GM12875 (cell line): ENCODE results near the gene SLC16A10.

Experiments
- H3K4me3 ChIP-seq: one replicate; pipeline ENCODE4 v1.5.1; 2011; ENCODE audit warnings: low read depth, low read length, control low read depth
- TF ChIP-seq, protein P1 (sequence below): IDR thresholded peaks from 2 replicates; pipeline ENCODE4 v1.5.1; 2011; ENCODE audit warnings: low read depth, mild to moderate bottlenecking, control low read depth, inconsistent platforms, low read length, moderate library complexity, borderline replicate concordance; ENCODE audit not compliant: insufficient read depth

SLC16A10 gene, protein sequence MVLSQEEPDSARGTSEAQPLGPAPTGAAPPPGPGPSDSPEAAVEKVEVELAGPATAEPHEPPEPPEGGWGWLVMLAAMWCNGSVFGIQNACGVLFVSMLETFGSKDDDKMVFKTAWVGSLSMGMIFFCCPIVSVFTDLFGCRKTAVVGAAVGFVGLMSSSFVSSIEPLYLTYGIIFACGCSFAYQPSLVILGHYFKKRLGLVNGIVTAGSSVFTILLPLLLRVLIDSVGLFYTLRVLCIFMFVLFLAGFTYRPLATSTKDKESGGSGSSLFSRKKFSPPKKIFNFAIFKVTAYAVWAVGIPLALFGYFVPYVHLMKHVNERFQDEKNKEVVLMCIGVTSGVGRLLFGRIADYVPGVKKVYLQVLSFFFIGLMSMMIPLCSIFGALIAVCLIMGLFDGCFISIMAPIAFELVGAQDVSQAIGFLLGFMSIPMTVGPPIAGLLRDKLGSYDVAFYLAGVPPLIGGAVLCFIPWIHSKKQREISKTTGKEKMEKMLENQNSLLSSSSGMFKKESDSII

DNA sequence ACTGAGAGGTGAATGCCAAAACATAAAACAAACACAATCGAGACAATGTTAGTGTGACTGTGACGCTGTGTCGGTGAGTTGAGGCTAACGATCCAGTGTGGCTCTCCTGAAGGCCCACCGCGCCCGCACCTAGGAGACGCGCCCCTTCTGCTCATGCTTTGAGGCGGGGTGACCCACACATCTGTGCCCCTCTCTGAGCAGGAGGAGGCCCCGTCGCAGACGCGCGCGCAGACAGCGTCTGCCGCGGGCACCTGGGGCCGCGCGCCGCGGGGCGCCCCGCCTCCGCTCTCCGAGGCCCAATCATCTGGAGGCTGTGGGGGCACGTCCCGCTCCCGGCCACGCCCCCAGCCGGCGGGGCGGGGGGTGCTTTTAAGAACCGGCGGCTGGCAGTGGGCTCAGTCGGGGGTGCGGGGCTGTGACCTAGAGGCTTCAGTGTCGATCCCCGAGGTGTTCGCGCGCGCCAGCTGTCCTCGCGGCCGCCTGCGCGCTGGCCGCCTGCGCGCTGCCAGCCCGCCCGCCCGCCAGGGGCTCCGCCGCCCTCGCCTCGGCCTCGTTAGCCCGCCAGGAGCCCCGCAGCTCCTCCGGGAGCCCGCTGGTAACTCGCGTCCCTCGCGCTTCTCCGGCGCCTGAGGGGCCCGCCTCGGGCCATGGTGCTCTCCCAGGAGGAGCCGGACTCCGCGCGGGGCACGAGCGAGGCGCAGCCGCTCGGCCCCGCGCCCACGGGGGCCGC, at the start of gene SLC16A10:
Gene SLC16A10 (plus strand): TSS at position 398 of the 730 bp plus-strand sequence. CDS start 250 bp downstream, at position 648.
- TF ChIP-seq, protein P1, sequence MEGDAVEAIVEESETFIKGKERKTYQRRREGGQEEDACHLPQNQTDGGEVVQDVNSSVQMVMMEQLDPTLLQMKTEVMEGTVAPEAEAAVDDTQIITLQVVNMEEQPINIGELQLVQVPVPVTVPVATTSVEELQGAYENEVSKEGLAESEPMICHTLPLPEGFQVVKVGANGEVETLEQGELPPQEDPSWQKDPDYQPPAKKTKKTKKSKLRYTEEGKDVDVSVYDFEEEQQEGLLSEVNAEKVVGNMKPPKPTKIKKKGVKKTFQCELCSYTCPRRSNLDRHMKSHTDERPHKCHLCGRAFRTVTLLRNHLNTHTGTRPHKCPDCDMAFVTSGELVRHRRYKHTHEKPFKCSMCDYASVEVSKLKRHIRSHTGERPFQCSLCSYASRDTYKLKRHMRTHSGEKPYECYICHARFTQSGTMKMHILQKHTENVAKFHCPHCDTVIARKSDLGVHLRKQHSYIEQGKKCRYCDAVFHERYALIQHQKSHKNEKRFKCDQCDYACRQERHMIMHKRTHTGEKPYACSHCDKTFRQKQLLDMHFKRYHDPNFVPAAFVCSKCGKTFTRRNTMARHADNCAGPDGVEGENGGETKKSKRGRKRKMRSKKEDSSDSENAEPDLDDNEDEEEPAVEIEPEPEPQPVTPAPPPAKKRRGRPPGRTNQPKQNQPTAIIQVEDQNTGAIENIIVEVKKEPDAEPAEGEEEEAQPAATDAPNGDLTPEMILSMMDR: no peak
- peak within 1 kb of the TSS; percentile 53 for H3K4me3 ChIP-seq

DNA sequence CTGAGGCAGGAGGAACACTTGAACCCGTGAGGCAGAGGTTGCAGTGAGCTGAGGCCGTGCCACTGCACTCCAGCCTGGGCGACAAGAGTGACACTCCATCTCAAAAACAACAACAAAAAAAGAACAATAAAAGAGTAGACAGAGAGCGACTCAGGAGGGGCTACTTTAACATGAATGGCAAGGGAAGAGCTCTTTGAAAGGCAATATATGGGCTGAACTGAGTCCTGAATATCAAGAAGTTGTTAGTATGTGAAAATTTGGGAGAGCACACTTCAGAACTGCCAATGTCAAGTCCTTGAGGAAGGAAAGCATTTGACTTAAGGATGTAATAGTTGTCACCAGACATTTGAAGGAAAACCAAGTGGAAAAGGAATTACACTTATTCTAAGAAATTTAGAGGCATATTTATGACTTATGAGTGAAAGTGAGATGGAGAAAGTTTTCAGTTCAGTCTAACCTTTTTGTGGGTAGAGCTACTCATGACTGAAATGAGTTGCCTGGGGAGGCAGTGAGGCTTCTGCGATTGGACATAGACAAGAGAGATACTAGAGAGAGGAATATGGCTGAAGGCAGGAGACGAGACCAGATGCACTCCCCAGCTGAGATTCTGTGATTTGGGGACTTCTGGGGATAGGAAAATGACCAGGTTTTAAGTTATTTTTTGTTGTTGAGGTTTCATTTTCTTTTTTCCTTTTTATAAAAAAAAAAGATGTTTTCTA, 48.6 kb upstream of the SLC16A10 start:
- no peak overlapping the region for H3K4me3 ChIP-seq
- TF ChIP-seq, protein P1: no peak

DNA sequence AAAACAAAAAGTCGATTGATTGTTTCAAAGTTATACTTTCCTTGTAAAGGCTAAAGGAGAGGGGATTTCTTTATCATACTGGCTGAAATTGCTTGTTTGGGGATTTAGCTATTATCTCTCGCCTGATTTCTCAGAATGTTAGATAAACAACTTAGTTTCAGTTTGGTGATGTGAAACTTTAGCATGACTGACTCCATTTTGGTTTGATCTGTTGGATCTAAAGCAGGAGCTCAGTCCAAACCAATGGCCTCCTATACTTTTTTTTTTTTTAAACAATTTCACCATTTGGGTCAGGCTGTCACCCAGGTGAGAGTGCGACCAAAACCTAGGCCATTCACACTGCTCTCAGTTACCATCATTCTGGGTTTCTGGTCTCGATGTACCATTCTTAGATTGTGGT, 45.4 kb upstream of the SLC16A10 start:
- TF ChIP-seq, protein P1: no peak
- no peak overlapping the region for H3K4me3 ChIP-seq

DNA sequence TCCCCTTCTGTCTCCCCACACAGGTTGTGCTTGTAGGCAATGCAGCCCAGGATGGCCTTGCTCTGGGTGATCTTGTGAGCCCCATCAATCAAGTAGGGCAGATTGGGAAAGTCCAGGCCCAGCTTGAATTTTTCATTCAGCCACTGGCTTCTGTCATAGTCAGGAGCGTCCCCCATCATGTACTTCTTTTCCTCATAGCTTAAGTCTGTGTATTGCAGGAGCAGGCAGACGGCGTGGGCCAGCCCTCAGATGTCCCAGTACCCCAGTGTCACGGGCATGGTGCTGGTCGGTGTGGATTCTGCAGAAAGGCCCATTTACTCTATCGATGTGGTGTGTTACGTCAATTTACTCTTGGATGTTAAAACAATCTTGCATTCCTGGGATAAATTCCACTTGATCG, 40.1 kb upstream of the SLC16A10 start:
- no peak overlapping the region for H3K4me3 ChIP-seq
- TF ChIP-seq, protein P1: no peak

DNA sequence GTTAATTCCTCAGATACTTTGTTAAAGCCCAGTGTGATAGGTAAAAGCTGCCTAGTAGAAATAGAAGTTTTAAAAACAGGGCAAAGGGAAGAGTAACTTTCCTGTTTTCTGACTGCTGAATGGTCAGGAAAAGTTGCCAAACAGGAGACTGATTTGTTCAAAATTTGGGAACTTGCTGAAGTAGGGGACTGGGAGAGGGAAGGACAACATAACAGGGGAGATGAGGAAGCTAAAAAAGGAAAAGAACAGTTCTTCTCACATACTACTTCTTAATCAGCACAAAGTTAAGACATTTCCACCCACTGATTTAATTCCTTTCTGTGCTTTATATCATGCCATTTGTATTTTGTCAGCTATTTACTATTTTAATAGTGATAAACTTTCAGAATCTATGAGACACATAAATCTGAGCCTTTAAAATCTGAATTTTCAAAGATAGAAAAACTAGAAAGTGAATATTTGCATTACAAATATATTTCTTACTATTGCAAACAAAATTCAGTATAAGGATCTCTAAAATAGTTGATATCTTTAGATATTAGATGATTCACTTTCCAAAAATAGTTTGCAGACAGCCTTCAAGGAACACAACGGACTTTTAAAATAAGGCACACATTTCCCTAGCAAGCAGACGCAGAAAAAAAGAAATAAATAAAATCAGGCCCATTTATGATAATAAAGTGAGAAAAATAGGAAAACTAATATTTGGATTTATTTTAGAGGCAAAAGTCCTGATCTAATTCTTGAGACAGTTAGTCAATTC, 36.9 kb upstream of the SLC16A10 start:
- no peak overlapping the region for H3K4me3 ChIP-seq
- TF ChIP-seq, protein P1: no peak

DNA sequence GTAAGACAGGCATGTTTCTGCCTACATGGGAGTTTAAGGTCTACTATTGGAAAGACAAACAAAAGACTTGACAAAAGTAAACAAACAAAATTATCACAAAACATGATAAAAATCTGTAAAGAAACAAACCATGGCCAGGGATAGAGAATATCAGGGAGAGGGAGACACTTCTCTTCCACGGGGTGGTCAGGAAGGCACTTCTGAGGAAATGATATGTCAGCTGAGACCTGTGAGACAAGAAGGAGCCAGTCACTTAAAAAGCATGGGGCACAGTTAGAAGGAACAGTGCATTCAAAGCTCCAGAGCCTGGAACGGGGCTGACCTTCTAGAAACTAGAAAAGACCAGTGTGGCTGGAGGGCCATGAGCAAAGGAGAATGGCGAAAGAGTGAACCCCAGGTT, 35.1 kb upstream of the SLC16A10 start:
- TF ChIP-seq, protein P1: no peak
- H3K4me3 ChIP-seq: no peak overlapping the region
